Suppressor macrophage (primary cell): ENCODE data around the gene BCL2L11.

Experiments used
- DNase-seq, 4 experiments: peaks; one replicate each; pipeline ENCODE4 v3.0.0-alpha.2; 2020 to 2022

The BCL2L11 gene

GRCh38 chr2:111143107-111143842 lies 22.6 kb downstream of the BCL2L11 start:
- DNase-seq = no peak

- DNase-seq = no peak
These were observed 23.1 kb downstream of the BCL2L11 start for GRCh38 chr2:111143843-111144198.

DNA sequence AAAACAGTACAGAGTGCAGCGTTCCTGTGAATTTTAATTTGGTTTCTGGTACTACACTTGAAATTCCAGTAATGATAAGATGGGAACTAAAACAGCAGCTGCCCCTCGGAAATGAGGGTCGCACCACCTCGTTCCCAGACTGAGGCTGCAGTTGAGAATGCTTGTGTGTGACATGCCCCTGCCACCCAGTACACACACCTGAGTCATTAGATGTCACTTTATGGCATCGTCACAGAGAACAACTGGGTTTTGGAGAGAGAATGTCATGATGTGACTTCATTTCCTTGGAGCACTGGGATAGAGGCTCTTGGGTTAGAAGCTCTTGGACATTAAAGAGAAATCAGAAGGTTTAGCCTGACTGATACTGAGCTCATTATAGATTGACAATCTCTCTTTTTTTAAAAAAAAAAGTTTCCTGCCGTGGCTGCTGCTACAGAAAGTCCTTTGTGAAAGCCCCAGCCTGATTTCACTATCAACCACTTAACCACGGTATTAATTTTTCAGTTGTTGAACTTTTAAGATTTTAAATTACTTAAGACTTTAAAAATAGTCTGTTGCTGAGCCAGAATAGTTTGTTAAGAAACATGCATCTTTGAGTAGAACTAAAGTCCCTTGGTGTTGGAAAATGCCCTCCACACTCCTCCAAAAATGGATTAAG lies 24.5 kb downstream of the BCL2L11 start:
- DNase-seq = no peak

DNA sequence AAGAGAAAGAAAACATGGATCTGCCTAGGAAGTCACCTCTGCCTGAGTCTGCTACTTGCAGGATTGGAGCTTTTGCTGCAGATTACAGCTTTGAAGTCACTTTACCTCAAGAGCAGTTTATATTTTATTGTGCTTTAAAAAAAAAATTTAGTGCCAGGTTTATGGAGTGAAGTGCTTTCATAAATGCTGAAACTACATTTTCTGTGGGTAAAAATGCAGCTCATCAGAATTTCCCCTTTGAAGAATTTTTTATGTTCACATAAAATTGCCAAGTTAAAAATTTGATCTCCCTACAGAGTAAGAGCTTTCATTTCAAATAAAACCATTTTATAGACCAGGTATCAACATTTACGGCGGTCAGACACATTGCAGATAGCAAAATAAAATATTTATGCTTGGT lies 25.2 kb downstream of the BCL2L11 start:
- DNase-seq = no peak

DNA sequence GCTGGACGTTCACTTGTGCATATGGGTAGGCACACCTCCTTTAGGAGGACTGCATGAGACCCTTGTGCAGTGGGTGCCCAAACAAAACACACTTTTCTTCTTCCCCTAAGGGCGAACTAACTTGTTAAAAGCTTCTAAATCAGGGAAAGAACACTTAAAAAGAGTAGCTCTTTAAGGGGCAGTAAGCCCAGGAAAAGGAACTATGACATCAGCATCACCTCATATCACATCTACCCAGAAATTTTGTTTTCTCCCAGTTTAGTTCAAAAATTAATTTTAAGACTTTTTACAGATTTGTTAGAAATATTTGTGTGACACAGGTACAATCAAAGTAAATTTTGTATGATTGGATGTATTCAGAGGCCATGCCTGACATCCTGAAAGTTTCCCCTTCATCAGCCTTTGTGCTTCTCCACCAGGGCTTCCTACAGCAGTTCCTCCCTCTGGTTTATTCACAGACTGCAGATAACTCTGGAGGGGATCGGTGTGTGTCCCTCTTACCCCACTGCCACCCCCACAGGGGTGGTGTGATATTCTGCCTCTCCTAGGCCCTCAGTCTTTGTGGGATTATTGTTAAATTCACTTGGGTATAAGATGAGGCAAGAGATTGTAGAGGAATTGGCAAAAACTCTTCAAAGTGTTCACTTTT lies 27.6 kb downstream of the BCL2L11 start:
- DNase-seq = peak in 1 of 4 experiments; percentile 12

DNA sequence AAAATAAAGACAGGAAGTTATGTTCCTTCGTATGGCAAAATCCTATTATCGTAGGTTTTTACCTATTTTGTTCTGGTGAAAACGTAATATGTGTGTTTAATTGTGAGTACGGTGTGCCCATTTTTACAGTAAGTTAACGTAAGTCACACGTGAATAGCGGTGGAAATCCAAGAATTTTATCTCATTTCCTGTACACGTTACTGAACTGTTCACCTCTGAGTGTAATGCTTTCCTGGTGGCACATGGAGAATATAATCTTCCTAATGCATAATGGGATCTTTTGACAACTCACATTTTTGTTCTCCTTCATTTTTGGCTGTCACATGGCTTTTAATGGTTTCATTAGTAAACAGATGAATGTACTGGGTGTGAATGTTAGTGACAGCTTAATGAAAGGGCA lies 28.2 kb downstream of the BCL2L11 start:
- DNase-seq = no peak

DNA sequence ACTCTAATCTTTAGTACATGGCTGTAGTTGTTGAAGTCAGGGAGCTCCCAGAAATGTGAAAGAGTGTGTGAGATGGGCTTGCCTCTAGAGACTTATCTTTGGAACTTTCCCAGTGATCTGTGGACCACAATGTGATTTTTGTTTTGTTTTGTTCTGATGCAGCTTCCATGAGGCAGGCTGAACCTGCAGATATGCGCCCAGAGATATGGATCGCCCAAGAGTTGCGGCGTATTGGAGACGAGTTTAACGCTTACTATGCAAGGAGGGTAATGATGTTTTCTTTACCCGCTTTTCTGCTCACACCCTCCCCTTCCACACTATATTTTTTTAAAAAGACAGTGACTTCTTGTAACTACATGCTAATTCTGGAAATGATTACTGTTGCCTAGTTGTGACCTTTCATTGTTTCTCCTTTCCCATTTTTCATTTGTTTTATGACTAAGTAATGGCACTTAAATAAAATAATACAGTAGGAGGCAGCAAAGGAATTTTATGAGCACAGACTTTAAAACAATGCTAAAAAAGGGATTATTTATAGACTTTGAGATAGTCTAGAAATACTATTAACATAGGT lies 29.3 kb downstream of the BCL2L11 start:
- DNase-seq = no peak

DNA sequence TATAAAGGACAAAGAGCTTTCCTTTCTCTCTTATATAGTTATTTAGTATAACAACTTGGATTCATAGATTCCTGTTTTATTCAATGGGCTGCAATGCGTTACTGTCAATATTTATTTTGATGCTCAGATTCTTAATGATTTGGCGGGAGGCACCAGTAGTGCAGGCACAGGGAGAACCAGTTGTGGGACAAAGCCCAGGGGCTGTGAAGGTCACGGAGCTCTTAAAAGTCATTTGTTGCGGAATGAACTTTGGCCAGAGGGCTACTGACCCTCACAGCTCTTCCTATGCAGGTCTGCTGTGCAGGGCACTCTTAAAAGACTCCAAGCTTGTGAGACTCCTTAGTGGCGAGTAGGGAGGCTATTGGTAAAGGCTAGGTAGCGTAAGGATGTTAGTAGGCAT lies 34.0 kb downstream of the BCL2L11 start:
- DNase-seq = no peak

DNA sequence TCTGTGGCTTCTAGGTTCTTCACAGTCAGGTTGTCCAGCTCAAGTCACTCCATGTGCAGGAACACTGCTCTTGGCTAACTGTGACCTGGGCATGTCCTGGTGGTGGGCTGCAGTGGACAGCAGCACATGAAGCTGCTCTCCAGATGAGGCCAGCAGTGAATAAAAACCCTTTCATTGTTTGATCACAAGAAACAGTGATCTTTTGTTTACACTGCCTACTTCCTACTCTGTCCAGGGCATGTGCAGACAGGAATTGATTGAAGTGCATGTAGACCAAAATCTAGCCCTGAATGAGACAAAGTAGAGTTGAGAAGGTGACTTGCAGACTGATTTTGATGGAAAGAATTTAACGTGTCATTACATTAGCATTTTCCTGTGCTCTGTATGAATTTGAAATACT lies 34.9 kb downstream of the BCL2L11 start:
- no peak for DNase-seq

- no peak for DNase-seq
These were observed 35.8 kb downstream of the BCL2L11 start for GRCh38 chr2:111156529-111156928.

- DNase-seq = no peak
These were observed 36.5 kb downstream of the BCL2L11 start for GRCh38 chr2:111157071-111157661.

- no peak for DNase-seq
These were observed 37.1 kb downstream of the BCL2L11 start for GRCh38 chr2:111157798-111158197.

- DNase-seq = no peak
These were observed 38.9 kb downstream of the BCL2L11 start for GRCh38 chr2:111159641-111160040.

GRCh38 chr2:111160758-111161157 lies 40.0 kb downstream of the BCL2L11 start:
- DNase-seq = no peak

GRCh38 chr2:111161971-111162370 lies 41.3 kb downstream of the BCL2L11 start:
- DNase-seq = no peak

GRCh38 chr2:111162718-111163331 lies 42.1 kb downstream of the BCL2L11 start:
- peak; percentile 40 to 70 (median 62) for DNase-seq

DNA sequence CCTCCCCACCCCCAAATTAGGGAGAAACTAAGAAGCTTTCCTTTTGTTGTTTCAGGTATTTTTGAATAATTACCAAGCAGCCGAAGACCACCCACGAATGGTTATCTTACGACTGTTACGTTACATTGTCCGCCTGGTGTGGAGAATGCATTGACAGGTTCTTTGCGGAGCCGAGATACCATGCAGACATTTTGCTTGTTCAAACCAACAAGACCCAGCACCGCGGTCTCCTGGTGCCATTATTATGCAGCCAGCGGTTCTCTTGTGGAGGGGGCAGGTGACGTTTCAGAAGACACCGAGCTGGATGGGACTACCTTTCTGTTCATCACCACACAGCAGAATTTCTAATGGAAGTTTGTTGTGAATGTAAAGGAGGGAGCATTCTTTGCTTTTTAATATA lies 43.4 kb downstream of the BCL2L11 start:
- DNase-seq = no peak

DNA sequence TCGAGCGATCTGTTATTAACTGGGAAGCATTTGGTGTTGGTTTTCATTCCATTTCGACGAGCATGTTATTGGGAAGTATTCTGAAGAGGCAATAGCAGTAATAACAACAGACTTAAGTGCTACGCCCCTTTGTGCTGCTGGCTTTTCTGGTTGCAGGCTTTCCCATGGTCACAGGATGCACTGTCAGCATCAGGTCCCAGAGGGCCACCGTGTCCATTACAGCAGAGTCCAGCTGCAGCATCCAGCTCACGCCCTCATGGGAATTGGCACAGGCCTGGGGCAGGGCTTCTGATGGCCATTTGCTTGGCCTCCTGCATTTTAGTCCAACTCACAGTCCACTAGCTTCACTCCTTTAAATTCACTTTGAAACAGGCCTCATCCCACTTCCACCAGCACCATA lies 44.4 kb downstream of the BCL2L11 start:
- DNase-seq = no peak

- no peak for DNase-seq
These were observed 45.4 kb downstream of the BCL2L11 start for GRCh38 chr2:111166115-111166514.

DNA sequence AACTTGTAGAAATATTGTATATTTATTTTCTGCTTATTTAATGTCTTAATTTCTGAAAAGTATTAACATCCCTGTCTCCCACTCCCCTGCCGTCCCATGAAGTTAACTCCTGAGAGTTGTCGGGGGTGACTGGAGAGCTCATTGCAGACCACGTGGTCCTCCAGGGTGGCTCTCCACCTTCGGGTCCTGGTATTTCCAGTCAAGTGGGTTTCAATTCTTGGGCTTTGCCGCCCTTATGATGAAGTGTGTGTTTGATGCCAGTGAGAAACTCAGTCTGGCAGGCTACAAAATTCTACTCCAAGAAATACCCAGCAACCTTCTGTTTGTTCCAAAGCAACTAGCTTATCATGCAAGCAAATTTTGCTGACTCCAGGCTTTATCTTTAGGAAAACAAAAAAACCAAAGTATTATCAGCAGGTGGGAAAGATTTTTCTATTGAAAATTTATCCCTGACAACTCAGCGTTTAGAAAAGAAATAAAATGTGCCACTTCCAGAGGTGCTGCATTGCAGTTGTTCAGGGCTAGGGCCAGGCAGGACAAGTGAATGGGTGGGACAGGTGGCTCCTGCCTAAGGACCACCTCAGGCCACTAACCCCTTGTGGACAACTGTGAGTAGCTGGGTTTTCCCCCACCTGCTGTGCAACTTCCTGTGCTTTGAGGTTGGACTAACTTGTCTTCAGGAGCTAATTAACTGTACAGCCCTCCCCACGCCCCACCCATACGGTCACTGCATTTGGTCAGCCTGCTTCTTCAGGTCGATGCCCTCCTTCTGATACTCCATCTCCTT lies 46.6 kb downstream of the BCL2L11 start:
- no peak for DNase-seq

GRCh38 chr2:111167863-111168162 lies 47.1 kb downstream of the BCL2L11 start:
- no peak for DNase-seq
